Endothelial cell of umbilical vein (primary cell): ENCODE measurements around the gene CDK6. TPM values are rescaled to one million over a fixed set of nuclear protein-coding genes. Genes with fewer than 3 reads are reported as not detected.

Source experiments
- BruUV-seq: library from RNA; stranded (reverse); fragments of 400-500 nt; replicated peaks from 2 replicates; lab custom pipeline; 2021; lab: Mats Ljungman, UMichigan
- CTCF ChIA-PET: fragments of 300-600, 350-600 bp; sonication (Branson Sonifier 250); formaldehyde crosslinking; loops from one replicate; lab custom pipeline; 2021; ENCODE audit warnings: antibody characterized with exemption, inconsistent platforms; lab: Charles Lee
- POLR2A ChIA-PET: fragments of 300-600, 350-600 bp; sonication (Branson Sonifier 250); formaldehyde crosslinking; loops from one replicate; lab custom pipeline; 2021; ENCODE audit warnings: antibody characterized with exemption, inconsistent platforms; lab: Charles Lee
- DNase-seq: peaks from one replicate; pipeline ENCODE4 v3.0.0-alpha.2; 2011; ENCODE audit warnings: low read depth, low spot score
- FAIRE-seq: peaks from 2 replicates; lab custom pipeline; 2011; peaks lifted over from hg19 to GRCh38; lab: Jason Lieb, UNC
- H2AFZ ChIP-seq: 2 replicates; pipeline ENCODE4 v1.6.0; 2012; ENCODE audit warnings: low read depth, low read length, control low read depth, inconsistent platforms
- H3K27ac ChIP-seq: 2 replicates; pipeline ENCODE4 v1.5.1; 2011; ENCODE audit warnings: low read depth, mild to moderate bottlenecking, control low read depth, low read length, moderate library complexity; ENCODE audit not compliant: insufficient read depth
- H3K27me3 ChIP-seq, 2 experiments: 2 replicates each; pipeline versions ENCODE4 v1.6.0 to v1.6.1; 2011; ENCODE audit warnings: low read length in 2 of 2, mixed read lengths in 1 of 2; ENCODE audit not compliant: control insufficient read depth in 2 of 2, insufficient read depth in 2 of 2
- H3K36me3 ChIP-seq, 2 experiments: 2 replicates in 1 of 2; 3 replicates in 1 of 2; pipeline ENCODE4 v1.5.1; 2011; ENCODE audit warnings: low read length in 2 of 2, mild to moderate bottlenecking in 1 of 2, moderate library complexity in 1 of 2; ENCODE audit not compliant: control insufficient read depth in 2 of 2, insufficient read depth in 2 of 2; ENCODE audit errors: extremely low read depth in 1 of 2
- H3K4me1 ChIP-seq: 3 replicates; pipeline ENCODE4 v1.5.1; 2011; ENCODE audit warnings: mild to moderate bottlenecking, low read length; ENCODE audit not compliant: control insufficient read depth, insufficient read depth; ENCODE audit errors: extremely low read depth
- H3K4me2 ChIP-seq: 2 replicates; pipeline ENCODE4 v1.6.1; 2011; ENCODE audit warnings: low read length, control low read depth, mixed read lengths; ENCODE audit not compliant: insufficient read depth
- H3K4me3 ChIP-seq, 3 experiments: fragments of 200-600 bp in 1 of 3; sonication (generic), shearing (Covaris generic) in 1 of 3; replicated peaks in 1 of 3; 2 replicates each; pipeline ENCODE4 v1.5.1; 2011 to 2016; ENCODE audit warnings: control low read depth in 3 of 3, low read length in 3 of 3, mild to moderate bottlenecking in 2 of 3, inconsistent platforms in 1 of 3, low read depth in 1 of 3, moderate library complexity in 1 of 3; ENCODE audit not compliant: insufficient read depth in 1 of 3
- H3K79me2 ChIP-seq: 2 replicates; pipeline ENCODE4 v1.6.0; 2012; ENCODE audit warnings: low read length, inconsistent platforms; ENCODE audit not compliant: control insufficient read depth, insufficient read depth
- H3K9ac ChIP-seq: replicated peaks from 2 replicates; pipeline ENCODE3; 2011; ENCODE audit warnings: low read length, control low read depth; ENCODE audit not compliant: insufficient read depth; ENCODE audit errors: extremely low read depth
- H3K9me1 ChIP-seq: replicated peaks from 3 replicates; pipeline ENCODE4 v1.6.0; 2011; ENCODE audit warnings: mild to moderate bottlenecking, low read length; ENCODE audit not compliant: control insufficient read depth, insufficient read depth; ENCODE audit errors: extremely low read depth
- H3K9me3 ChIP-seq: replicated peaks from 2 replicates; pipeline ENCODE4 v1.5.1; 2012; ENCODE audit warnings: low read length, inconsistent platforms; ENCODE audit not compliant: control insufficient read depth, insufficient read depth
- H4K20me1 ChIP-seq: replicated peaks from 2 replicates; pipeline ENCODE3; 2011; ENCODE audit warnings: mild to moderate bottlenecking, low read length; ENCODE audit not compliant: control insufficient read depth, insufficient read depth; ENCODE audit errors: extremely low read depth
- CTCF ChIP-seq, 2 donors: IDR thresholded peaks; 1 replicate in 1 of 2; 2 replicates in 1 of 2; pipeline ENCODE4 v1.5.1; 2011; ENCODE audit warnings: low read length in 2 of 2, mild to moderate bottlenecking in 2 of 2, moderate library complexity in 2 of 2, control low read depth in 1 of 2, inconsistent platforms in 1 of 2, low read depth in 1 of 2; ENCODE audit not compliant: insufficient read depth in 1 of 2; ENCODE audit errors: extremely low read depth in 1 of 2
- EZH2 ChIP-seq: IDR thresholded peaks from 2 replicates; pipeline ENCODE4 v1.6.1; 2012; ENCODE audit warnings: borderline replicate concordance, low read depth, mild to moderate bottlenecking, moderate library complexity, low read length, inconsistent platforms; ENCODE audit not compliant: severe bottlenecking
- FOS ChIP-seq: IDR thresholded peaks from 2 replicates; pipeline ENCODE4 v1.6.1; 2011; ENCODE audit warnings: mild to moderate bottlenecking, low read length, moderate library complexity, borderline replicate concordance; ENCODE audit not compliant: insufficient read depth
- GATA2 ChIP-seq: IDR thresholded peaks from 2 replicates; pipeline ENCODE4 v1.7.0; 2011; ENCODE audit warnings: low read depth, mild to moderate bottlenecking, moderate library complexity, mixed read lengths, low read length; ENCODE audit not compliant: insufficient read length, insufficient read depth
- JUN ChIP-seq: IDR thresholded peaks from 2 replicates; pipeline ENCODE4 v1.6.1; 2011; ENCODE audit warnings: borderline replicate concordance, low read depth; ENCODE audit not compliant: insufficient read length, insufficient read depth
- MAX ChIP-seq: IDR thresholded peaks from 2 replicates; pipeline ENCODE4 v1.6.1; 2011; ENCODE audit not compliant: insufficient read depth, insufficient read length
- MYC ChIP-seq: IDR thresholded peaks from one replicate; pipeline ENCODE4 v1.6.1; 2011; ENCODE audit warnings: mild to moderate bottlenecking, low read depth, low read length
- POLR2A ChIP-seq: IDR thresholded peaks from 2 replicates; pipeline ENCODE4 v1.6.1; 2012; ENCODE audit warnings: low read depth, mild to moderate bottlenecking, control low read depth, low read length
- POLR2AphosphoS5 ChIP-seq: IDR thresholded peaks from 2 replicates; pipeline ENCODE4 v1.6.1; 2012; ENCODE audit warnings: low read depth, mild to moderate bottlenecking, control low read depth, low read length, moderate library complexity; ENCODE audit not compliant: insufficient read depth
- dilution Hi-C: fragments of 300-500 bp; cut with MboI; formaldehyde crosslinking; loops from one replicate; pipeline ENCODE4 v1.15.0; 2019; ENCODE audit warnings: low sequenced_read_pairs; ENCODE audit not compliant: extremely low pct_ligation_motif_present
- intact Hi-C: fragments of 100-400 bp; cut with micrococcal nuclease; formaldehyde crosslinking; loops from one replicate; pipeline ENCODE4 v1.10.0; 2022
- polyA plus RNA-seq, 4 experiments: library from polyadenylated mRNA; depleted of rRNA in 3 of 4; stranded (reverse) in 3 of 4; unstranded in 1 of 4; fragments of >200 nt; gene quantifications; 2 replicates each; pipeline versions ENCODE4 v1.2.1 to v1.2.3, GENCODE V29; 2011 to 2012; ENCODE audit warnings: missing spikeins in 1 of 4
- total RNA-seq: library from RNA; stranded (reverse); gene quantifications from 2 replicates; pipeline ENCODE4 v1.2.3, GENCODE V29; 2021

CDK6 gene
- total and polyA plus RNA-seq, 2 donors (not counting 3 experiments of a cell fraction or from before 2014, with no cell fraction given): 6.0 to 28.2 TPM

GRCh38 chr7:92854501-92855238 lies 18.3 kb upstream of the CDK6 start:
- CTCF ChIA-PET: interaction anchor here (1.0 to 1.4 kb wide), 2 partner anchors 9 to 18 kb away, joined by 3 to 4 read pairs; partner anchors contain the start of gene CDK6

More at GRCh38 chr7:92854501-92855238, 18.3 kb upstream of the CDK6 start:
- TF ChIP-seq GATA2: no peak
- no peak for TF ChIP-seq JUN
- no peak for TF ChIP-seq POLR2A
- TF ChIP-seq EZH2: no peak
- TF ChIP-seq FOS: no peak
- TF ChIP-seq MYC: no peak
- TF ChIP-seq CTCF (IDR thresholded peaks at IDR 0.05; ENCODE audit: extremely low read depth in 1 of 2, insufficient read depth in 1 of 2, low read depth in 1 of 2, low read length in 2 of 2): no peak
- no peak for TF ChIP-seq POLR2AphosphoS5
- TF ChIP-seq MAX: no peak
- Histone ChIP-seq H3K9ac (no peak overlapping the region), H3K79me2 (no peaks in the 10 kb centered on the region), H3K4me1 (no peaks in the 10 kb centered on the region), H3K9me1 (no peaks in the 10 kb centered on the region), H3K27me3 (peaks cover 6 to 11% of the 10 kb centered on the region in 2 experiments), H2AFZ (no peak overlapping the region), H3K36me3 (no peaks in the 10 kb centered on the region), H3K9me3 (no peaks in the 10 kb centered on the region), H4K20me1 (no peaks in the 10 kb centered on the region), H3K4me3 (no peak overlapping the region), H3K27ac (no peak overlapping the region), H3K4me2 (no peak overlapping the region)
- dilution Hi-C loops (no loop called here), intact Hi-C loops (no loop called here)
- BruUV-seq: no TSS peak
- DNase-seq (peak; percentile 11), FAIRE-seq (no peak)
- POLR2A ChIA-PET: no interaction called here
